Neural progenitor cell (in vitro differentiated cells): ENCODE data around the gene POLN. TPM values are rescaled to one million over a fixed set of nuclear protein-coding genes. Genes with fewer than 3 reads are reported as not detected.

Experiments
- DNase-seq: peaks from one replicate; pipeline ENCODE4 v3.0.0-alpha.2; 2016; ENCODE audit warnings: low spot score
- H2AFZ ChIP-seq: fragments of 200-600 bp; sonication (generic); replicated peaks from 2 replicates; pipeline ENCODE4 v1.6.1; 2016; ENCODE audit warnings: antibody characterized with exemption
- H3F3A ChIP-seq: fragments of 200-600 bp; sonication (generic); 2 replicates; pipeline ENCODE4 v1.6.1; 2016; ENCODE audit warnings: antibody characterized with exemption, low read depth
- H3K27ac ChIP-seq: fragments of 200-600 bp; sonication (generic); 2 replicates; pipeline ENCODE4 v1.5.1; 2016; ENCODE audit warnings: mild to moderate bottlenecking
- H3K27me3 ChIP-seq: fragments of 200-600 bp; sonication (generic); 2 replicates; pipeline ENCODE4 v1.6.1; 2016; ENCODE audit warnings: mild to moderate bottlenecking, moderate library complexity
- H3K36me3 ChIP-seq: fragments of 200-600 bp; sonication (generic); 2 replicates; pipeline ENCODE4 v1.5.1; 2016
- H3K4me1 ChIP-seq: fragments of 200-600 bp; sonication (generic); 2 replicates; pipeline ENCODE4 v1.6.1; 2016; ENCODE audit warnings: mixed run types
- H3K4me2 ChIP-seq: fragments of 200-600 bp; sonication (generic); 2 replicates; pipeline ENCODE4 v1.6.1; 2016
- H3K4me3 ChIP-seq: fragments of 200-600 bp; sonication (generic); 2 replicates; pipeline ENCODE4 v1.5.1; 2016
- H3K79me2 ChIP-seq: fragments of 200-600 bp; sonication (generic); 2 replicates; pipeline ENCODE4 v1.6.1; 2016; ENCODE audit warnings: low read depth
- H3K9ac ChIP-seq: fragments of 200-600 bp; sonication (generic); 2 replicates; pipeline ENCODE4 v1.6.1; 2016
- H3K9me3 ChIP-seq: fragments of 200-600 bp; sonication (generic); 2 replicates; pipeline ENCODE4 v1.5.1; 2016; ENCODE audit warnings: low read depth
- H4K20me1 ChIP-seq: fragments of 200-600 bp; sonication (generic); 2 replicates; pipeline ENCODE4 v1.6.1; 2016; ENCODE audit warnings: low read depth
- H3K27ac Mint-ChIP-seq: 3 replicates; pipeline ENCODE4 v1.8.0; 2021; ENCODE audit warnings: mixed read lengths
- H3K27me3 Mint-ChIP-seq: 2 replicates; pipeline ENCODE4 v1.8.0; 2022; ENCODE audit warnings: low read depth, mild to moderate bottlenecking, inconsistent platforms, moderate library complexity, mixed read lengths; ENCODE audit not compliant: insufficient read depth
- H3K36me3 Mint-ChIP-seq: 3 replicates; pipeline ENCODE4 v1.8.0; 2021; ENCODE audit warnings: mixed read lengths
- H3K4me1 Mint-ChIP-seq: 3 replicates; pipeline ENCODE4 v1.8.0; 2021; ENCODE audit warnings: mixed read lengths
- H3K4me3 Mint-ChIP-seq: 3 replicates; pipeline ENCODE4 v1.8.0; 2021; ENCODE audit warnings: mild to moderate bottlenecking, moderate library complexity, mixed read lengths
- H3K9me3 Mint-ChIP-seq: 3 replicates; pipeline ENCODE4 v1.8.0; 2020; ENCODE audit warnings: mixed read lengths
- EZH2 ChIP-seq: fragments of 200-600 bp; sonication (generic); IDR thresholded peaks from 2 replicates; pipeline ENCODE4 v1.6.1; 2017; ENCODE audit warnings: antibody characterized with exemption, mild to moderate bottlenecking, moderate library complexity
- EZH2phosphoT487 ChIP-seq: fragments of 200-600 bp; sonication (generic); IDR thresholded peaks from 2 replicates; pipeline ENCODE4 v1.6.1; 2017; ENCODE audit warnings: antibody characterized with exemption
- small RNA-seq: library from RNA; depleted of rRNA; stranded (forward); fragments of <200 nt; gene quantifications from one replicate; pipeline ENCODE3, GENCODE V24; 2015
- total RNA-seq: library from RNA; depleted of rRNA; stranded (reverse); fragments of >200 nt; gene quantifications from 2 replicates; pipeline ENCODE4 v1.2.3, GENCODE V29; 2015; ENCODE audit warnings: low replicate concordance
- TF ChIP-seq, protein P1 (sequence below): fragments of 200-600 bp; sonication (generic); IDR thresholded peaks from 2 replicates; pipeline ENCODE4 v1.5.1; 2017; ENCODE audit warnings: antibody characterized with exemption, mild to moderate bottlenecking

The POLN gene
- total RNA-seq, 1 donor from 2014 or later: 1.7 TPM

DNA sequence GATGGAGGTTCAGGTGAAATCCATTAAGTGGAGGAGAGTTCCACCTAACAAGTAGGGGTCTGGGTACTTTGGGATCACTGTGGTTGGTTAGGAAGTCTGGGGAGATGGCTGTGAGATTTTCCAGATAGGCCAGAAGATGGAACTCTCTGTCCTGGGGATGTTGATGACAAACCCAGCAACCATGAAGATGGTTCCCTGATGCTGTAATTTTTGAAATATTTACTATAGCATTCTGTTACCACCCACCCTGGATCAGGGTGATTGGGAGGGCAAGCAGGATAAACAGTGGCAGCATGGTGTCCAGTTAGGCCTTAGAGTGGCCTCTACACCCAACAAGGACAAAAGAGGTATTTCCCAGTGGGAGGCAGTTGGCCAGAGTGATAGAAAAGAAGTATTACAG is 217.2 kb downstream of the POLN start:
- H3K27me3 ChIP-seq: peaks cover 27% of the 10 kb centered on the region
- H4K20me1 ChIP-seq: no peaks in the 10 kb centered on the region
- no peaks in the 10 kb centered on the region for H3F3A ChIP-seq
- DNase-seq: no peak
- H3K9me3 ChIP-seq: peaks cover 8% of the 10 kb centered on the region
- H3K27ac ChIP-seq: no peak overlapping the region
- no peaks in the 10 kb centered on the region for H3K36me3 ChIP-seq
- Mint-ChIP-seq H3K4me1 (peaks cover 9% of the 10 kb centered on the region), H3K27me3 (peaks cover 22% of the 10 kb centered on the region), H3K4me3 (no peak overlapping the region), H3K27ac (no peak overlapping the region), H3K36me3 (peaks cover 5% of the 10 kb centered on the region), H3K9me3 (peaks cover 38% of the 10 kb centered on the region)
- no peak overlapping the region for H3K4me2 ChIP-seq
- H3K4me3 ChIP-seq: no peak overlapping the region
- no peaks in the 10 kb centered on the region for H3K79me2 ChIP-seq
- peaks cover 10% of the 10 kb centered on the region for H3K4me1 ChIP-seq
- TF ChIP-seq, protein P1, sequence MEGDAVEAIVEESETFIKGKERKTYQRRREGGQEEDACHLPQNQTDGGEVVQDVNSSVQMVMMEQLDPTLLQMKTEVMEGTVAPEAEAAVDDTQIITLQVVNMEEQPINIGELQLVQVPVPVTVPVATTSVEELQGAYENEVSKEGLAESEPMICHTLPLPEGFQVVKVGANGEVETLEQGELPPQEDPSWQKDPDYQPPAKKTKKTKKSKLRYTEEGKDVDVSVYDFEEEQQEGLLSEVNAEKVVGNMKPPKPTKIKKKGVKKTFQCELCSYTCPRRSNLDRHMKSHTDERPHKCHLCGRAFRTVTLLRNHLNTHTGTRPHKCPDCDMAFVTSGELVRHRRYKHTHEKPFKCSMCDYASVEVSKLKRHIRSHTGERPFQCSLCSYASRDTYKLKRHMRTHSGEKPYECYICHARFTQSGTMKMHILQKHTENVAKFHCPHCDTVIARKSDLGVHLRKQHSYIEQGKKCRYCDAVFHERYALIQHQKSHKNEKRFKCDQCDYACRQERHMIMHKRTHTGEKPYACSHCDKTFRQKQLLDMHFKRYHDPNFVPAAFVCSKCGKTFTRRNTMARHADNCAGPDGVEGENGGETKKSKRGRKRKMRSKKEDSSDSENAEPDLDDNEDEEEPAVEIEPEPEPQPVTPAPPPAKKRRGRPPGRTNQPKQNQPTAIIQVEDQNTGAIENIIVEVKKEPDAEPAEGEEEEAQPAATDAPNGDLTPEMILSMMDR: no peak
- TF ChIP-seq EZH2phosphoT487 (no peak), EZH2 (no peak)
- no peak overlapping the region for H2AFZ ChIP-seq
- no peak overlapping the region for H3K9ac ChIP-seq

Small RNA genes lying within 50 kb of the gene (small RNA-seq; reads per million reads assigned to genes)
- gene COX6B1P5: not detected

Other genes with a start within 250 kb of the POLN start
- 18.0 and 50.3 TPM in 2 replicates for gene NELFA, start 233.1 kb downstream of the POLN start, total RNA-seq
- gene NAT8L, start 182.8 kb downstream of the POLN start, total RNA-seq: 0.62 and 3.4 TPM in 2 replicates
- 24.4 and 25.0 TPM in 2 replicates for gene HAUS3, start within 50 bp of the POLN start, total RNA-seq
- gene MXD4, start 20.0 kb upstream of the POLN start, total RNA-seq: 22.7 and 58.8 TPM in 2 replicates
- 0.39 and 0.93 TPM in 2 replicates for gene ZFYVE28, start 176.5 kb upstream of the POLN start, total RNA-seq
- not detected in 2 replicates for gene CFAP99, start 176.8 kb upstream of the POLN start, total RNA-seq
- gene RNF4, start 227.0 kb upstream of the POLN start, total RNA-seq: 73.8 and 96.4 TPM in 2 replicates